Peyer's patch (tissue), 4 donors: ENCODE measurements around the gene ZNF33B.

Experiments
- CTCF ChIP-seq, 6 experiments: fragments of 450-650 bp in 4 of 6; fragments of 200-600 bp in 2 of 6; sonication (generic) in 1 of 6; IDR thresholded peaks; one replicate each; pipeline ENCODE4 v1.5.1; 2017 to 2019; ENCODE audit warnings: antibody characterized with exemption in 6 of 6, mild to moderate bottlenecking in 3 of 6, moderate library complexity in 1 of 6
- POLR2A ChIP-seq, 2 donors: fragments of 450-650 bp; IDR thresholded peaks; one replicate each; pipeline ENCODE4 v1.5.1; 2017; ENCODE audit warnings: antibody characterized with exemption in 2 of 2, mild to moderate bottlenecking in 2 of 2, moderate library complexity in 2 of 2

- TF ChIP-seq POLR2A (IDR thresholded peaks at IDR 0.05) (no peak), CTCF (IDR thresholded peaks at IDR 0.05) (no peak)
Measured at GRCh38 chr10:42635098-42635497, 3.3 kb downstream of the ZNF33B start.
